ENCODE data around the gene NAA80.

Gene NAA80

DNA sequence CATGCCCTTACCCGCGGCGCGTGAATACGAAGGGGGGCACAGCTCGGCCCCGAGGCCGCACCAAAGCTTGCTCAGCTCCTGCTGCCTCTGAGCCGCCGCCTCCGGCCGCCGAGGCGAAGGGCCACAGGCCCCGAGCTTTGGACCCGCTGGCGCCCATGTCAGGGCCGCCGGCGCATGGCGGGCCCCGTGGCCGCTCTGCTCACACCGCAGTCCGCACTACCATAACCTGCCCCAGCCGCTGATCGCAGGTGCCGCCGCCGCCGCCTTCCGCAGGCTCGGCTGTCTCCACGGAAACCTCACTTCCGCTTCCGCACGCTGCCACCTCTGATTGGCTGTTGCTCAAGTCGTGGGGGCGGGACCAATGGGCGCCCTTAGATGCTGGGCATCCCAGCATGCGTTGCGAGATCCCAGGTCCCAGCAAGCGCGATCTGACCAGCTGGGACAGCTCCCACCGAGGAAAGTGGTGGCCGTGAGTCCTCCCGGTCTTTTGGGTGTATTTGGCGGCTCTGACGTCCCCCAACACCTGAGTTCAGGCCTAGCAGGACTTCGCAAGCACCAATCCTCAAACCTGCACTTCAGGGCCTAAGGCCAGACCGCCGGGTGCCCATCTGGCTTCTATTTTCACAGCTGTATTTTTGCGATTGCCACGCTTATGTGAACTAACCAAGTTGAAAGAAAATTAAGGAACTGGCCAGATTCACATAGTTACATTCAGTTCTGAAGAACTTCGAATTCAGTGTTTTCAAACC is 28.9 kb upstream of the NAA80 start, which contains the start of gene TUSC2:
TSS of gene TUSC2 (minus strand) at position 281 of the 749 bp plus-strand sequence. CDS start at position 157, 124 bp downstream.
- peak; percentile 98 for DNase-seq

DNA sequence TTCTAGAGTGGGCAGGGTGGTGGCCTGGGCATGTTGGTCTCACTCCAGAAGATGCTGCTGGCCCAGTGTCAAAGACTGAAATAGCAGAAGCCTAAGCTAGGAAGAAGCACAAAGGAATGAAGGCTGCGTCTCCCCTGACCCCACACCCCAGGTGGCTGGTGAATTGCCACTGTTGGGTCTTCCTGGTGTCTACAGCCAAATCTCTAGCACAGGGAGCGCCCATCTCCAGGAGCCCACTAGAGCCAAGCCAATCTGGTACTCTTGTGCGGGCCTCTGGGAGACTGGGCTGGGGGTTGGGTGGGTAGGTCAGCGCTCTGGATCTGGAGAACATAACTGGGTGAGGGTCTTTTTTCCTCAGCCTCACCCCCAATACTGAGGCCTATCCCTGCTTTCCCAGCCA is 27.9 kb upstream of the NAA80 start:
- DNase-seq: no peak

DNA sequence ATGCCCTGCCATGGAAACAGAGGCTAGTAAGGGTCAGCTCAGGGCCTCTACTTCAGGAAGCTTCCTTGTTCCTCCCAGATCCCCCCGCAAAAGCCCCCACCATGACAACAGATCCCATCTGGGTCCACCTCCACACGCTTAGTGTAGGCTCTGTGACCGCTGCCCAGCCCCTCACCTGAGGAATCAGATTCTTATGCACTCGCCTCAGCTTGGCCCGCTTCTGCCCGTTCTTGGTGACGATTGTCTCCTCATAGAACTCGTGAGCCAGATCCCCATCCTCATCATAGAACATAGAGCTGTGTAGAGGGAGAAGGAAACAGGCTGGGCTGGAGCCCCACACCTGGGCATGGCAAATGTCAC is 27.0 kb upstream of the NAA80 start:
- DNase-seq: no peak

DNA sequence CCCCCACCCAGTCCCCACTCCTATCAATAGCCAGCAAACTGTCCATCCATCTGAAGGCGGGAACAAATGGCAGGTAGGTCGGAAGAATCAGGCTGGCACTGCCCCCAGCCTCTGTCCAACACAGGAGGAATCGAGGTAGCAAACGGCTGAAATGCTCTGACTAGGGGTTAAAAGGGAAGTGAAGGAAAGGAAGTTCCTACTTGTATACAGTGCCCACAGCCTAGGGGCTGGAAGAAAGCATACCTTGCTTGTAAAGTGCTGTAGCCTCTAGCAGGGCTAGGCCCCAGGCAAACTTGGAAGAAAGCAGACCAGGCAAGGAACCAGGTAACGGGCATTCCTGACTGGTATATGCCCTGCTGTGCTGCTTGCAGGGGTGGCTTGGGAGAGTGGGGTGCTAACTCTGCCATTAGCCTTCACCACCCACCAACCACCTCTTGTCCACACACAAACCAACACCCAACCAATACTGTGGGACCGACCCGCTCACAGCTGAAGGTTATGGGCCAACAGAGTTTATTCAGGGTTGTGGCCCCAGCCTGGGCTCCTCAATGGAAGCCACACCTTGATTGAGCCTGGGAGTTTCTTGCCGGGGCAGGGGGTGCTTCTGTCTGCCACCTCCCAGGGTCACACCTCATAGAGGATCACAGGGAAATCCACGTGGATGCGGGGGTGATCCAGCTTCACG is 26.4 kb upstream of the NAA80 start:
- no peak for DNase-seq

DNA sequence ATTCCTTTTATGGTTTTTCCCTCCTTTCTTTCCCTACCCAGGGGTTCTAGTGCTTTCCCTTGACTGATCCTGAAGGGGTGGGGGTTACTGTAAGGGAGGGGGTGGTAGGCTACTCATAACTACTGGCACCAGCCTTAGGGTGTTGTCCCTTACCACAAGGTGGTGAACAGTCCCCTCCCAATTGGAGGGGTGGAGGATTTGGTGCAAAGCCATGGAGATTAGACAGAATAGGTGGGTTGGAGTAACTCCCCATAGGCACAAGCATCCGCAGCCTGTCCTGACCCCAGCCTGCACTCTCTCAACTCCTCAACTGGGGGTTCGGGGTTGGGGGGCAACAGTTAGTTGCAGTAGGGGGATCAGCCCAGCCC is 25.9 kb upstream of the NAA80 start:
- DNase-seq: no peak

DNA sequence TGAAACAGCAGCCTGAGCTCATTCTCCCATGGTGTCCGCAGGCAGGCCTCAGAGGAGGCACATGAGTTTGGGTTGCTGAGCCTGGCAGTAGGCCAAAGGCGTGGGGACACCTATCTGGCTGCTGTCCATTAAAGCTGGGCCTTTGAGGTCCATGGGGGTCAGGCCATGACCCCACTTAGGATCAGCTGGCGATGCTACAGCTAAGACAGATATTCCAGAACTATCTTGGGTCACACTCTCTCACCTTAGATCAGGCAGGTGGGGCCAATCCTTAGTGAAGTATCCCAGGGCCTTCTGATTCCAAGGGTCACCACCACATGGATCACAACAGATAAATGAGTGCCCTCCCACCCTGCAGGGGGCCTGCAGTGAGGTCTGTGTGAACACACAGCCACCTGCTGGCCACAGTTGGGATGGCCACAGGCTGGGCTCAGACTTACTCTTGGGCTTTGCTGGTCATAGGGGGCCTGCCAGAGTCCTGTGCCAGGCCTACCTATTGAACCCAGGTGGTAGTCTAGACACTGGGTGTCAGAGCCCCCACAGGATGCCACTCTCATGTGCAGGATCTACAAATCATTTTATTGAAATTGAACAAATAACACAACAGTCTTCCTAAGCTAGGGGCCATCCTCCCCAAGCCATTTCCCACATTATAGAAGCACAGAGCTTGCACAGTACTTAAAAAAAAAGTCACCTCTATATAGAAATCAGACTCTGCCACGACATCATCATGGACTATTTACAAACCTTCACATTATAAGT is 25.3 kb upstream of the NAA80 start:
- peak; percentile 72 for DNase-seq

DNA sequence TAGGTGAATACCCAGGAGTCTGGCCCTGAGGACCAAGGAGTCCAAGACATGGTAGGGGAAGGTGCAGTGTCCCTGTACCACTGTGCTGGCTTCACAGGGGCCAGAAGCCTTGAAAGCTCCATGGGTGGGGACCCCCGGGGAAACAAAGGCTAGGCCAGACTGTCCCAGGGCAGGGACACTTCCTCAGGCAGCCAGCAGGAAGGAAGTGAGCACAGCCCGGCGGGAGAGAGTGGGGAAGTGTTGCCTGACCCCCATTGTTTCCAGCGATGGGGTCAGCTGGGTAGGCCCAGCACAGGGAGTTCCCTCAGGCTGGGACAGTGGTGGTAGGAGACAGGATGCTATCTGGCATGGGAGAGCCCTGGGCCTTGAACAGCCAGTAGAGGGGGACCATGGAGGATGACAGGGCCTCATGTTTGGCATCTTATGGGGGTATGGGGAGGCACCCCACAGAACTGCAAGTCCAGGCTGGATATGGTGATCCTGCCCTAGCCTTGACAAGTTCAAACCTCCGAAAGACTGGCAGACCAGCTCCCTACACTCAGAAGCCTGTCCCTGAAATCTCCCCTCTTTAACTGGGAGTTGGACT is 24.5 kb upstream of the NAA80 start:
- DNase-seq: no peak

DNA sequence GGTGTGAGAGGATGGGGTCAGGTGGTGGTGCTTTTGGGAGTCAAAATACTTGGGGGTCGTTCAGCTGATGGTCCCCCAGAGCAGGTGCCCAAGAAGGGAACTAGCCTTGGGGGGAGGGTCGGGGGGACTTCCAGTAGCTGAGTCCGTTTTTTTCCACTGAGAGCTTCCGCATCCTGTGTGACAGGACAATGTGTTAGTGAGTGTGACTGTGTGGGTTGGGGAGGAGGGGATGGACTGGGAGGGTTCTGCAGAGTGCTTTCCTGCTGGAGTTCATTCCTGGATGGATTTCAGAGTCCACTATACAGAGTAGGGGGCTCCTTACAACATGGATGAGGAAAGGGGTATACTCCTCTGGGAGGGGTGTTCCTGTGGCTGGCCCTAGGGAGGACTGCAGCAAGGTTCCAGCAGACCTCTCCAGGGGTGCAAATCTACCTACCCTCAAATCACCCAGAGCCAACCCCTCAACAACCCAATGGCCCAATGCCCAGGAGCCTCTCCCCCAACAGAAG is 23.9 kb upstream of the NAA80 start:
- no peak for DNase-seq

DNA sequence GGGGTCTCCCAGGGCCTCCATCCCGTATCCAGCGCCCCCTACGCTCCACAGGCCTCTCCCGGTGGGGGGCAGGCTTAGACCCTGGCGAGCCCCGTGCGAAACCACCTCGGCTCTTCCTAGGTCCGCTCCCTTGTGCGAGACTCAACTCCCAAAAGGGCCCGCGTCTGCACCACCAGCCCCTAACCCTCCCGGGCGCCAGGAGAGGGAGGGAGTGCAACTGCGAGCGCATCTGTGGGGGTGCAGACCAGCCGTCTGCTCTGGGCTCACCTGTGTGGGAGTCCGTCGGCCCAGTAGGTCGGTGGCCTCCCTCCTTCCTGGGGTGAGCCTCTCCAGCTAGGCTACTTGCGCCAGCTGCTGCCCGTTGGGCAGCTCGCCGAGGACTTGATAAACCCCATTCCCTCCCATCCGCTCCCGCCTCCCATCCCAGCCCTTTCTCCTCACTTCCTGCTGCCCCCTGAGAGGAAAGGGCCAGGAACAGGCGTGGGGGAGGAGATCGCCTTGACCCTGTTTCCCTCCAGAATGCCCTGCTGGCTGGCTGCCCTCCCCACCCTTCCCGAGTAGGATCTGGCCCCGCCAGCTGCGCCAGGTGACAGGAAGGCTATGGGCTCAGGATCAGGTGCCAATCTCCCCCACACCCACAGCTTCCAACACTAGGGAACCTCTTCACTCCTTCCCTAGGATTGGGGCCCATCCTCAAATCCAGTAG is 23.3 kb upstream of the NAA80 start, which contains the start of gene HYAL2:
TSS of gene HYAL2 (minus strand) at position 360 of the 706 bp plus-strand sequence. CDS start 2,256 bp downstream, outside the sequence.
- no peak for DNase-seq

DNA sequence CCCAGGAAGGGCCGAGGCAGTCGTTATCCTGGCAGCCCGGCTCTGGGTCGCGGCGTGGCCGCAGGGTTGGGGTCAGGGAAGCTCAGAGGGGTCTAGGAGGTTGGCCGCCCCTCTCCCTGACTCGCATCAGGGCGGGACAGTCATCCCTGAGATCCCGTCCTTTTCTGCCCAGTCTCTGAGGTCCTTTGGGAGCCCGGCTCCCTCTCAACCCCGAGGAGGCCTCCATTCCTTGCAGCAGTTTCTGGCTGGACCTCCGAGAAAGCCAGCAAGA is 22.8 kb upstream of the NAA80 start:
- no peak for DNase-seq

DNA sequence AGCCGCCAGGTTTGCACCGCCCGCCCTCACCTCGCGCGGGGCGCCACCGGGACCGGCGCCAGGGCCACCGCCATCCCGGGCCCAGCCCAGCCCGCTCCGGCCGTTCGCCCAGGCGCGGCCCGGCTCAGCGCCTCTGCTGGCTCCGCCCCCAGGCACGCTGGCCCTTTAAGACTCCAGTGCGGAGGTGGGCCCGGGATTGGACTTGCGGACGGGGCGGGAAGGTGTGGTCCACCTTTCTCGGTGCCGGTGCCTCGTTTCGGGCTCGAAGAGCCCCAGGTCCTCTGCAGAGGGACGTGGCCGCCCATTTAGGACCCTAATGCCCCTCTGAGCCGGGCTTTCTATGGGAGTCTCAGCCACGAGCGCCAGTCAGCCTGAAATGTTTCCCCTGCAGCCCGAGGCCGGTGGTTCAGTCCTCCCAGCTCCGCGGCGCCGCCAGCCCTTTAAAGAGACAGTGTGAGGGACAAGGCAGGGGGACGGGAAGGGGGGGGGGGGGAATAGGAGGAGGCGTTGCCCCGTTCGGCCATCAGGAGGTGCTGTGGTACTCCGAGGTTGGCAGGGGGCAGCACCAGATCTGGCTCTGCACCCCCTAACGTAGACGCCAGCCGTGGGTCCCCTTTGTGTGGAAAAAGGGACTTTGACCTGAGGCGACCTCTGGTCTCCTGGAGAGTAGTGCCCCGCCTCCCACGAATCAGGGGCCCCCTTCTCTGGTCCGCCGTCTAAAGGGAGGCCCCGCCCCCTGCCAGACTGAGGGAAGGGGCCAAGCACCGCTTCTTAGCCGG is 22.3 kb upstream of the NAA80 start:
- DNase-seq: peak; percentile 92

DNA sequence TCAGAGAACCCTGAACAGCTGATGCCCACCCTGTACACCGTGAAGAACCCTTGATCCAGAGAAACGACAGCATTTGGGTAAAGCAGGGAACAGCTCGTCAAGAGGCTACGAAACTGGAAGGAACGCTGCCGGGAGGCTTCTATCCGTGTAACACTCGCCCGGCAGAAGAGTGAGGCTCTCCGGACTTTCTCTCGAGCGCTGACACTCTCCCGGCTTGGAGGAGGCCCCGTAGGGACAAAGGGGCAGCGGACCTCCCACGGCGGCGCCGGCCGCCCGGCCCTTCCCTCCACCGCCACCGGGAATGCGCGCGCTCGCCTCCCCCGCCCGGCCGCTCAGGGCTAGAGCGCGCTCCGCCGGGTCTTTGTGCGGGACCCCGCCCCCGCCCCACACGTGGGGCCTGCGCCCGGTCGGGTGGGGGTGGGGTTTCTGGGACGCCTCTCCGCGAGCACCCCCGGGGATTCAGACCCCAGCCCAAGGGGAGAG is 21.7 kb upstream of the NAA80 start:
- peak; percentile 84 for DNase-seq

DNA sequence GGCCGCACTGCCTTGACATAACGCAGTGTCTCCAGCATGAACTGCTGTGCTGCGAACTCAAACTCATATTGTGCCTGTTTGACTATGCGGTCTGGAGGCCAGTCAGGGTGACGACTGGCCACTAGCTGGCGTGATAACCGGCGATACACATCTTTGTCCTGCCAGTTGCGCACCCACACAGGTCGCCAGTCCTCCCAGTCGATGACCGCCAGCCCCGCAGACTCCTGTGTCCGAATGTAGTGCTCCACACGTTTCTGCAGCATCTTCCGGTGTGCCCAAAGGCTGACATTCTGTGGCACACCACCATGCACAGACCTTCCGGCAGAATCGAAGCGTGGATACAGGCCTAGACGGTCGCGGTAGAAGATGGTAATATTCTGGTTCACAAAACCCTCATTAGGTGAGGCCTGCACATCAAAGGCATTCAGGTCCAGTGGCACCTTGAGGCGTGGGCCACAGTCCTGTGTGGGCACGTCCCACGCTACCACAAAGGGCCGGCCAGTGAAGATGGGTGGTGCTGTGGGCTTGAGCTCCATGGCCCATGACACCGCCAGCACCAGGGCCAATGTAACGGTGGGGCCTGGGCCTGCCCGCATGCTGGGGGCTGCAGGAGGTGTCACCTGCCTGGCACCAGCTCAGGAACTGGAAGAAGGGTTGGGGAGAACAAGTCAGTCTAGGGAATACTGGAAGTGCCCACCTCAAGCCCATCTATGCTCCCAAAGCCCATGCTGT is 20.9 kb upstream of the NAA80 start:
- no peak for DNase-seq

DNA sequence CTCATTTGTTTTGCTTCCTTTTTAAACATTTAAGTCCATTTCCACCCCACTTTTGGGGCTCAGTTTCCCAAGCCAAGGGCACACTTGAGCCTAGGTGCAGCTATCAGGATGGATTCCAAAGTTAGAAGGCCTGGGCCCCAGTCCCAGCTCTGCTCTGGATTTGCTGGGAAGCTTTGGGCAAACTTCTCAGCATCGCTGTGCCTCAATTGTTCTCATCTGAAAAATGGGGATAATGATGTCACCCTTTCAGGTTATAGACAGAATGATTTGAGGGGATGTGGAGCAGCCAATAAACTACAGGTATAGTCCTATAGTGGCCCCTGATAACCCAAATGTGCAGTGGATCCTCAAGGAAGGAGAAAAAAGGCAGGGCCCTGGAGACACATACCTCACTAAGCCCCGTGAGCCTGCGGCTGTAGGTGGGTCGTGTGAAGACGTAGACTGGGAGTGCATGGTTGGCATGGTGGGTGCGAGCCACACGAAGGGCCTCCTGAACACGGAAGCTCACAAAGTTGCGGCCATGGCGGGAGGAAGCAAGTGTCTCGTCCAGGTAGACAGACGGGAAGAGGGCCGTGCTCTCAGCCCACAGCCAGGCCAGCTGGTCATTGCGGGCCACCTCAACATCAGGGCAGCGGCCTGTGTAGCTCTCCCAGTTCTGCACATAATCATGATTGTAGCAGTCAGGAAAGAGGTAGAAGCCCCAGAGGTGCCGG is 20.1 kb upstream of the NAA80 start:
- no peak for DNase-seq

DNA sequence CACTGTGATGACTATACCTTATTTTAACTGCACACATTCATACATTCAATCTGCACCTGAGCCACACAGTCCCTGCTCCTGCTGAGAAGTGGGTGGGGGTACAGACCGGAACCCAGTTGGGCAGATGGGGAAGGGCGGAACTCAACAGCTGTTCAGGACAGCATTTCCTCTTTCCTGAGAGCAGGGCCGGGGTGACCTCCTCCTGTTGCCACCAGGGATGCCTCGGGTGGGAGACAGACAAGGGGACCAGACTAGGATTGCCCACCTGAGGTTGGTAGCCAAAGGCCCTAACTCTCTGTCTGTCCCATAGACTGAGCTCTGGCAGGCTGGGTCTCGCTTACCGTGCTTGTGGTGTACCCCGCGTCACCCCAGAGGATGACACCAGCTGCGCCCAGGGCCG is 19.4 kb upstream of the NAA80 start:
- no peak for DNase-seq

DNA sequence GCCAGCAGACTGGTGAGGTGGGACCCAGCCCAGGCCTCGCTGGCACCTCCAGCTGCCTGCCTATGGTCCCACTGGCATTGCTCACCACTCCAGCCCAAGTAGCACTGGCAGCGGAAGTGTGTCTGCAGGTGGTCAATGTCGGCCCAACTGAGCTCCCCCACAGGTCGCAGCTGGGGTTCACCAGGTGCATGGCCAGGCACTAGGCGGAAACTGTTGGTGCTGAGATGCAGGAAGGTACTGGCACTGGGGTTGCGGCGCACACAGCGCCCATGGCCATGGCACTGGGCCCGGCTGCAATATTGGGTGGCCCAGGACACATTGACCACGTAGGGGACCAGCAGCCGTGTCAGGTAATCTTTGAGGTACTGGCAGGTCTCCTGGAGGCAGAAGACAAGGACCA is 19.0 kb upstream of the NAA80 start:
- DNase-seq: no peak

DNA sequence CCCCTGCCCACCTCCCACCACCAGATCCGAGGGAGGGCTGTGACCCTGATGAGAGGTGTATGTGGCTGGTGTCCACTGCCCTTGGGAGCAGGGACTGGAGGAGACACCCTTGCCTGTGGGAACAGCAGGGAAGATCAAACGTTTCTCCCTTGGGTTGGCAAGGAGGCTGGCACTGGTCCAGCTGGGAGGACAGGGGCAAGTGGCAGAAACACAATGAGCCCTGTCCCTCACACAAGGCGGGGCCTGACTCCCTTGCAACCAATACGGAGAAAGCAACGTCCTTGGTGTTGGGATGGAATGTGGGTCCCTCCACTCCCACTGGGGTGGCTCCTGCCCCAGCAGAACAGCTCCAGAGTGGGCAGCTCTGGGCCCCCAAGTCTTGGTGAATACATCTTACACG is 18.1 kb upstream of the NAA80 start:
- DNase-seq: no peak

DNA sequence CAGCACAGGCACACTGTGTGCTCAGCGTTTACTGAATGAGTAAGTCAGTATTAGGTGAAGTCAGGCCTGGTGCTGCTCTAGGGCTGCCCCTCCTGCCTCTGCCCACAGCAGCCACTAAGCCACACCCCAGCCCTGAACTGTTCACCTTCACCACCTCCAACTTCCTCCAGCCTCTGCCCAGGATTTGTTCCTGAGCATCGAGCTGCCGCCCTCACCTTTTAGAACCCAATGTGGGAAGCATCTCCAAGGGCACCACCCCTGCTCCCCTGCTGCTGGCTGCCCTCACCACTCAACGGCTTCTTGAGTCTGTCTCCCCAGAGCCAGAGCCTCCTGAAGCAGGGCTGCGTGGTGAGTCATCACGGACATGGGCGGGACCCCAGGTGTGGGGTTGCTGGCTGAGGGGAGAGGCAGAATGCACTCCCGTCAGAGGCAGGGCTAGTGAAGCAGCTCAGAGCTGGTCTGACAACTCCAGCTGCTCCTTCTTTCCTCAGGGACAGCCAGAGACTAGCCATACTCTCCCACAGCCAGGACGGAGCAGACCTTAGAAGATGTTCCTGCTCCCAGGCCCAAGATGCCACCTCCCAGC is 17.5 kb upstream of the NAA80 start:
- no peak for DNase-seq

DNA sequence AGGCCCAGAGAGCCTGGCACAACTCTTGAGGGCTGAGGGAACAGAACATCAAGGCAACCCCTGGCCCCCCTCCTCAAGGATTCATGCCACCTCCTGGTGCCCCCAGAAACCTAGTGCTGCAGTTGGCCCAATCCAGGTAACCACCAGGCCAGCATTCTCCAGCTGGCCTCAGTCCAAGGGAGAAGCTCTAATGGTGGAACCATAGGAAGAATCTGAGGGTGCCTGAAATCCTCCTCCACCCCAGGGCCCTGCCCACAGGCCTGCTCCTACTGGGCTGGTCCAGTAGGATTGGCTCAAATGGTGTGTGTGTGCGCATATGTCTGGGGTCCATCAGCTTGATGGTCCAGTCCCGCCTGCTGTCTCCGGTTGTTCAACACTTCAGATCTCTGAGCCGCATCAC is 15.6 kb upstream of the NAA80 start:
- no peak for DNase-seq

DNA sequence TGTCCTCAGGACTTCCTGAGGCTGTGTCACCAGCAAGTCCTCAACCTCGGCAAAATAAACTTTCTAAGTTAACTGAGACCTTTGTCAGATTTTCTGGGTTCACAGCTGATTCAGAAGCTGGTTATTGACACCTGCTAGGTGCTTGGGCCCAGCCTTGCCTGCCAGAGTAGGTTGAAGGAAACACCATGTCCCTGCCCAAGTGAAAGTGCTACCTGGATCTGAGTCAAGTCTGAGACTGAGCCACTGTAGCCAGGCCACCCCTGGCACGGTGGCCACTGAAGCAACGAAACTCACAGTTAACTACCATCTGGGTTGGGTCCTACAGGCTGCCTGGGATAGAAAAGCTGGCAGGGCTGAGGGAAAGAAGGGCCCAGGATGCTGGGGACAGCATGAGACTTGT is 15.1 kb upstream of the NAA80 start:
- peak; percentile 42 for DNase-seq

All from RPMI8226 (cell line).